ENCODE results near the gene CSNK1A1. TPM values are rescaled to one million over a fixed set of nuclear protein-coding genes. Genes with fewer than 3 reads are reported as not detected.

The CSNK1A1 gene
- total RNA-seq, 1 experiment from 2014 or later, result 263 TPM

Other genes starting within 250 kb of the CSNK1A1 start
- gene GRPEL2, start 205.9 kb downstream of the CSNK1A1 start, total RNA-seq (2021; ENCODE audit: unreplicated experiment), result 48.9 TPM
- gene PCYOX1L, start 193.4 kb downstream of the CSNK1A1 start, total RNA-seq (2021; ENCODE audit: unreplicated experiment), result 15.9 TPM
- gene IL17B, start 172.1 kb downstream of the CSNK1A1 start, total RNA-seq (2021; ENCODE audit: unreplicated experiment), result 0.81 TPM
- gene ARHGEF37, start 30.1 kb upstream of the CSNK1A1 start, total RNA-seq (2021; ENCODE audit: unreplicated experiment), result 7.0 TPM
- gene PPARGC1B, start 178.9 kb upstream of the CSNK1A1 start, total RNA-seq (2021; ENCODE audit: unreplicated experiment), result 9.2 TPM